NCI-H1105 (cell line): Measurements from ENCODE around the gene SMCHD1.

Experiments used
- DNase-seq: peaks from one replicate; lab custom pipeline; 2025; lab: John Stamatoyannopoulos, UW

SMCHD1 gene

GRCh38 chr18:2853173-2853925 is 197.8 kb downstream of the SMCHD1 start:
- no peak for DNase-seq

- no peak for DNase-seq
Observed at GRCh38 chr18:2853926-2854664, 198.6 kb downstream of the SMCHD1 start.
